NB4 (cell line): ENCODE data around the gene PCBP4.

Experiments used
- DNase-seq: peaks from one replicate; pipeline ENCODE4 v3.0.0; 2010; ENCODE audit warnings: low read depth
- H3K4me3 ChIP-seq: one replicate; pipeline ENCODE4 v1.5.1; 2011; ENCODE audit warnings: mild to moderate bottlenecking, low read depth, low read length, moderate library complexity
- MAX ChIP-seq: IDR thresholded peaks from 2 replicates; pipeline ENCODE4 v1.6.1; 2011; ENCODE audit warnings: low read depth, low read length
- MYC ChIP-seq: IDR thresholded peaks from 2 replicates; pipeline ENCODE4 v1.6.1; 2011; ENCODE audit warnings: low read depth, low read length
- POLR2A ChIP-seq: IDR thresholded peaks from 2 replicates; pipeline ENCODE4 v1.6.1; 2011; ENCODE audit warnings: mild to moderate bottlenecking; ENCODE audit not compliant: insufficient read length; ENCODE audit errors: extremely low read depth
- TF ChIP-seq, protein P1 (sequence below): IDR thresholded peaks from one replicate; pipeline ENCODE4 v1.5.1; 2012; ENCODE audit warnings: low read depth, low read length

PCBP4 gene

DNA sequence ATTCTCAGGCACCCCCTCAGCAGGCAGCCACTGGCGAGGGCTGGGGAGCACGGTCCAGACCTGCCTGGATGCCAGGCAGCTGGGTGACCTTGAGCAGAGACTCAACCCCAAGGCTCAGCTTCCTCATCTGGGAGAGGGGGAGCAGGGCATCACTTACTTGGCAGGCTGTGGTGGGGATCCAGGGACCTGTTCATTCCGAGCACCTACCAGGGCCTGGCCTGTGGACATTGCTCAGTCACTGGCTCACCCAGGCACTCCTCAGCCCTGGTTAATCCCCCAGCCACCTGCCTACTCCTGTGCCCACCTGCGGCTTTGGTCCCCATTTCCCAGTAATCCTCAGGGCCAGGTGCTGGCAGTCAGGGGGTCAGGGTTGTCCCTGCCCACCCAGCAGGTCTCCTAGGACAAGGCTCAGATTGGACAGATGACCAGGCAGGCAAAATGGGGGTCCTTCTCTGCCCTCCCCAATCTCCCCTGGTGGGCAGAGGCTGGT lies 37.7 kb upstream of the PCBP4 start:
- no peak for DNase-seq
- no peak for TF ChIP-seq MYC
- no peak for TF ChIP-seq MAX
- no peak for TF ChIP-seq POLR2A
- TF ChIP-seq, protein P1, sequence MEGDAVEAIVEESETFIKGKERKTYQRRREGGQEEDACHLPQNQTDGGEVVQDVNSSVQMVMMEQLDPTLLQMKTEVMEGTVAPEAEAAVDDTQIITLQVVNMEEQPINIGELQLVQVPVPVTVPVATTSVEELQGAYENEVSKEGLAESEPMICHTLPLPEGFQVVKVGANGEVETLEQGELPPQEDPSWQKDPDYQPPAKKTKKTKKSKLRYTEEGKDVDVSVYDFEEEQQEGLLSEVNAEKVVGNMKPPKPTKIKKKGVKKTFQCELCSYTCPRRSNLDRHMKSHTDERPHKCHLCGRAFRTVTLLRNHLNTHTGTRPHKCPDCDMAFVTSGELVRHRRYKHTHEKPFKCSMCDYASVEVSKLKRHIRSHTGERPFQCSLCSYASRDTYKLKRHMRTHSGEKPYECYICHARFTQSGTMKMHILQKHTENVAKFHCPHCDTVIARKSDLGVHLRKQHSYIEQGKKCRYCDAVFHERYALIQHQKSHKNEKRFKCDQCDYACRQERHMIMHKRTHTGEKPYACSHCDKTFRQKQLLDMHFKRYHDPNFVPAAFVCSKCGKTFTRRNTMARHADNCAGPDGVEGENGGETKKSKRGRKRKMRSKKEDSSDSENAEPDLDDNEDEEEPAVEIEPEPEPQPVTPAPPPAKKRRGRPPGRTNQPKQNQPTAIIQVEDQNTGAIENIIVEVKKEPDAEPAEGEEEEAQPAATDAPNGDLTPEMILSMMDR, result no peak
- no peak overlapping the region for H3K4me3 ChIP-seq

DNA sequence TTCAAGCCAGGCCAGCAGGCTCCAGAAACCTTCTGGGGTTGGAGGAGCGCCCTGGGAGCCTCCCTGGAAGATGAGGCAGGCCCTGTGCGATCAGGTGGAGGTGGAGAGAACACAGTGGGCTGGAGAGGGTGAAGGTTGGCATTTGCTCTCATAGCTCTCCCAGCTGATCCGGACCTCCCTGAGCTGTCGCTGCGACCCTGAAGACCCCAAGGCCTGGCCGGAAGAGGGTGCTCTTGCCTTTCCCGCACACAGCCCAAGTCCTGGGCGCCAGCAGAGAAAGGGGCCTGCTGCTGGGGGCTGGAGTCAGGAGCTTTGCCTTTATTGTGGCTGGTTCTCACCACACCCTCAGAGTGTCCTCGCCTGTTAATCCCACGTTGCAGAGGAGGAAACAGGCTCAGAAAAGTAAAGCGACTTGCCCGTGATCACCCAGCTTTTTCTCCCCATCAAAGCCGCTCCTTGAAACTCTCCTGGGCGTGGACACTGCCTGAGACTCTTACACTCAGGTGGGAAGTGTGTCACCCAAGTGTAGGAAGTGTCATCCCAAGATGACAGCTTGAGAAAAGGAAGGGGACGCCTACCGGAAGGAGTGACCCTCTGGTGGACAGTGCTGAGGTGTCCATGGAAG lies 37.0 kb upstream of the PCBP4 start:
- peak; percentile 85 for DNase-seq
- no peak overlapping the region for H3K4me3 ChIP-seq
- TF ChIP-seq, protein P1, result peak; percentile 72
- TF ChIP-seq MAX, result no peak
- TF ChIP-seq POLR2A, result no peak
- TF ChIP-seq MYC, result no peak

GRCh38 chr3:52002748-52003147 lies 35.5 kb upstream of the PCBP4 start:
- no peak for DNase-seq
- H3K4me3 ChIP-seq, result no peak overlapping the region
- TF ChIP-seq MYC (no peak), POLR2A (no peak), MAX (no peak)
- TF ChIP-seq, protein P1, result no peak

DNA sequence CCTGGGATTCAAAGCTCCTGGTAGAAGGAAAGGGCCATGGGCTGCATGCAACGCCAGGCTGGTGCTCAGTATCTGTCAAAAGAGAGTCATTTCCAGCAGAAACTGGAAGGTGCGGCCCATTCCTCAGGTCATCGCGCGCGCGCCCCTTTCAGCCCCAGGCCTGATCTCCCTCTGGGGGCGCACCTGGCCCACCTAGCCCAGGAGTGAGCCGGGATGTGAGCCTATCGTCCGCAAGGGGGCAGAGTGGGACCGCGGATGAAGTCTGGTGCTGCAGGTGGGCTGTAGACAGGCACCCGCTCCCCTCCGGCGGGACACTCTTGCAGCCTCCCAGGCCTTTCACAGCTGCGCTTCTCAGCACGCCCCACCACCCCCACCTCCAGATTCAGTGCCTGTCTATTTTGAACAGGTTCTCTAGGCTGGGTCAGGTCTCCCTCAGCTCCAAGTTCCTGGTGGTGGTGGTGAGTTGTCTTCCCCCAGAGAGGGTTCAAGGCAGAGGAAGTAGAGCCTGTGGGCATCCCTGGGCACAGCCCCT lies 34.3 kb upstream of the PCBP4 start:
- no peak overlapping the region for H3K4me3 ChIP-seq
- peak; percentile 81 for DNase-seq

GRCh38 chr3:51999846-52000245 lies 32.6 kb upstream of the PCBP4 start:
- no peak overlapping the region for H3K4me3 ChIP-seq
- TF ChIP-seq, protein P1, result no peak
- TF ChIP-seq MAX (no peak), POLR2A (no peak), MYC (no peak)
- no peak for DNase-seq

More for the DNA sequence above, 34.3 kb upstream of the PCBP4 start:
- peak; percentile 49 for TF ChIP-seq MAX
- TF ChIP-seq, protein P1, result peak; percentile 83
- TF ChIP-seq MYC, result peak; percentile 31; the same call in 1 of the 2 replicates
- TF ChIP-seq POLR2A, result no peak
